NCI-H2081 treated with DMSO at 0.1 percent for 48 hours (cell line): Measurements from ENCODE around the gene STX8.
"Not testable (repeated sequence)": the region's sequence is repeated elsewhere in the genome, so short reads cannot be mapped to it uniquely, and the experiment has no call there.

Source experiments
- DNase-seq: peaks from one replicate; lab custom pipeline; 2025; lab: John Stamatoyannopoulos, UW

Gene STX8

DNA sequence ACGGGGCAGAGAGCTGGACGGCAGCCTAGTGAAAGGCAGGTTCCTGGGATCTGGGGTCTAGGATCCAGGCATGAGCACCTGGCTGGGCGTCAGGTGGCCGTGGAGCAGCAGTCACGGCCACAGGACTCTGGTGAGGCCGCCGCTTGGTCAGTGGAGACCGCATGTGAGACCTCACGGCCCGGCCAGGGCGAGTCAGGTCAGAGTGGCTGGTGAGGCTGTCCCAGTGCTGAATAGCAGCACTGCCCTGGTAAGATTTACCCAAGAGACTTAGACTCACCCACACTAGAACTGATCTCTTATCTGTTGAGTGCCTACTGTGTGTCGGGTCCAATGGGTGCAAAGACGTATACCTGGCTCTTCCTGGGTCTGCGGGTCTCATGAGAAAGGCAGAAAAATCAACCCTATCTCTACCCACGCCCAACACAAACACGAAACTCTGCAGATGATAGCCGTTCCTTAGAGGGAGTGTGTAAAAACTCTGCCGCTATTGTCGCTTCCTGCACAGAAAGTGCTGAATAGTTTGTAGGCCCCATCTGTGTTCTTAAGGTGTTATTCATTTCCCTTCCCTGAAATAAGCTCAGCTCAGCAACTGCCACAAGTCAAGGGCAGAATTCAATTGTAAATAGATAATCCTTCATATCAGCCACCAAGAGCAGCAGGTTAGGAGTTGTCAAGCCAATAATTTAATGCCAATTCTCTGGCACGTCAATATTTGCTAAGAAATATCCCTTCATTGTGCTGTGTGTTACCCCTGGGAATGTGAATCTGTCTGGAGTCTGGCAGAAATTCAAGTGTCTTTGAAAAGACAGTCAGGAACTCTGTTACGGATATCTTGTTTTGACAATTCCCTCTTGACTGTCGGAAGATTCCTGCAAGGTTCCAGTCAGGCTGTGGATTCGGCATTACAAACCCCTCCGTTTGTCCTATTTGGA, 314.3 kb downstream of the STX8 start:
- no peak for DNase-seq

DNA sequence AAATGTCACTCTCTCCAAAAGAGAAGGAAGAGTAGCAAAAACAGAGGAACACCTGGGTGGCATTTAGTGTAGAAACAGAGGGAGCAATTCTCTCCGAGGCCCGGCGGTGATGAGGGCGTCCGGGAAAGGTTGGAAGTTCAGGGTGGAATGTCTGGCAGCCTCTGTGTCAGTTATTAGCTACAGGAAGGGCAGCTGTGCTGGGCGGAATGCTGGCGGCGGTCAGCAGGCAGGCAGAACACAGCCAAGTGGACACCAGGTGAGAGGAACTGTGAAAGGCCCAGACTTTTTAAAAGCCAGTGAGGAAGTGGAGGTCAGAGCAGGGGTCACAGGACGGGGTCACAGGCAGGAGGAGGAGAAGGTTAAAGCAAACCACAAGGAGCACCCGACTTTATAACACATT, 316.2 kb downstream of the STX8 start:
- DNase-seq, result no peak

DNA sequence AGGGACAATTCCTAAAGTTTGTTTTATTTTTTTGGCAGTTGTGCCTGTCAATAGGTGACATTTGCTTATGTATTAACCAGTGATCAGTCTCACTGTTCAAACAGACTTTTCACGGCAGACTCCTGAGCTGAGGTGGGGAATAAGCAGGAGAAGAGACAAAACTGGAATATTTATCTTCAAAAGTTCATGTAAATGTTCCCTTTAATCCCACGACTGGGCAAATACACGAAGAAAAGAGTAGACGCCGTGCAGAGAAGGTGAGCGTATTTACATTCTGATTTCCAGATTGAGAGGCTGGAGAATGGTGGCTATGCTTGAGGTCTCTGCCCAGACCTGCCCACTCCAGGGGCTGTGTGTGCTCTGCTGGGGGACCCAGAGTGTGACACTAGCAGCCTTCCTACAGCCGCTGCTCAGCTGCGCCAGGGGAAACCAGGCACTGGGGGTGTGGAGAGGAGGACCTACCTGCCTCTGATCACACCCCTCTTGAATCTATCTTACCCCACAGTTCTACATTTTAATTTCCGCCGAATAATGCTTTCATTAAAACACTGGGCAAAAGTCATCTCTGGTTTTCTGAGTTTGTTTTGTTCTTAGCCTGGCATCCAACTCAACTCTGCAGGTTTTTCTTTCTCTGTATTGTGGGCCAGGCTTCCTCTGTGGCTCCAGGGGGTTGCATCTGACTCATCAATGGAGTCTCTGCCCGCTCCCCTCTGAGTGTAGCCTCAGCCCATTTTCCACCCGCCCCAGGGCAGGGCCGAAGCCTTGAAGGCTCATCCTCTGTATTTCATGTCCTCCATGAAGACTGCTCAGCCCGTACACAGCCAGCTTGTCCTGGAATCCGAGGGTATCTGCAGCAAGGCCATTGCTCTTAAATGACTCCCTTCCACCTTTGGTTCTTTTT, 317.3 kb downstream of the STX8 start:
- no peak for DNase-seq

DNA sequence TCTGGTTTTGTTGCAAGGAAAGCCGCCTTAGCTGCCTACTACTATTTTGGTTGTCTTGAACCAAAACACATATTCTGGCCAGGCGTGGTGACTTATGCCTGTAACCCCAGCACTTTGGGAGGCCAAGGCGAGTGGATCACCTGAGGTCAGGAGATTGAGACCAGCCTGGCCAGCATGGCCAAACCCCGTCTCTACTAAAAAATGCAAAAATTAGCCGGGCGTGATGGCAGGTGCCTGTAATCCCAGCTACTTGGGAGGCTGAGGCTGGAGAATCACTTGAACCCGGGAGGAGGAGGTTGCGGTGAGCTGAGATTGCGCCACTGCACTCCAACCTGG, 318.0 kb downstream of the STX8 start:
- not testable (repeated sequence) for DNase-seq

DNA sequence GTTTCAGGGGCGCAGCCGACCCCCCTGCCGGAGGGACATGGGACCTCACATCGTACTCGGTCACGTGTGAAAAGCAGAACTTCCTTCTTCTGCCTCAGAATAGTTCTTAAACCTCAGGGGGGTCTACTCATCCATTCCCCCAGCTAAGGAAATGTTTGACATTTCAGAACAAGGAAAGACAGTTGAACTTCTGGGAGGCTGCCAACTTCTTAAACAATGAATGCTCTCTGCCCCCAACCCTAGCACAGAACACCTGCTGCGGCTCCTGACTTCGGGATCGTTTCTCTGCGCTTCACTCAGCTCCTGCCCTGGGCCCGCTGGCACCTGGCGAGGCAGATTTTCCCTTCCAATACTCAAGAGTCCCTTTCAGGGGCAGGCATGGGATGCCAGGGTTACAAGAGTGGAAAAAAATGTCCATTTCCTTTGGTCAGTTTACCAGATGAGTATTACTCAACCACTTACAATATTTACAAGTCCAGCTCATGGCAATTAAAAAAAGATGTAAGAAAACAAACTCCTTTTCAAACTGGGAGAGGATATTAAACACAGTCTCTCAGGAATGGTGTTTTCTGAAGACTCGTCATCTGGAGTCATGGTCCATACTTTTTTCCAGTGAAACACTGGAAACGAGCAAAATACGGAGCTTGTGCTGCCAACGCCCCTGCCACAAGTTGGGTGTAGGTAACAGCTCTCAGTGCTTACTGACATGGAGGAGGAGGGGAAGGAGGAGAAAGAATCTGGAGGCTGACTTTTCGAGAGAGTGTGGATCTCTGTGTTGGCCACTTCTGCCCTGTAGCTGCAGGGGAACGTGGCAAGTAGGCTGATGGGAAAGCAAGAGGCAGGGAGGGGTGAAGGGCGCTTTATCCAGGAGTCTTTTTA, 318.6 kb downstream of the STX8 start:
- DNase-seq, result no peak

DNA sequence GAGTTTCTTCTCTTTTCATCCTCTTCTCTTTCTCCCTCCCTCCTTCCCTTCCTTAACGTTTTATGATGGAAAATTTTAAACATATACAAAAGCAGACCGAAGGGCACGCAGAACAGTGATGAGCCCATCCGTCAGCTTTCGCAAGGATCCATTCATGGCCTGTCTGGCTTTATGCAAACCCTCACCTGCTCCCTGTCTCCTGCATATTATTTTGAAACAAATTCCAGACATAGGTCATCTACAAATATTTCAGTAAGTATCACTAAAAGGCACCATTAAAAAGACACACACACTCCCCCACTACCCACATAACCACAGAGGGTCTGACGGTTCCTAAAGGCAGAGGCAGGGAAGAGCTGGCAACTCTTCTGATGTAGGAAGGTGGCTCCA, 319.3 kb downstream of the STX8 start:
- no peak for DNase-seq

DNA sequence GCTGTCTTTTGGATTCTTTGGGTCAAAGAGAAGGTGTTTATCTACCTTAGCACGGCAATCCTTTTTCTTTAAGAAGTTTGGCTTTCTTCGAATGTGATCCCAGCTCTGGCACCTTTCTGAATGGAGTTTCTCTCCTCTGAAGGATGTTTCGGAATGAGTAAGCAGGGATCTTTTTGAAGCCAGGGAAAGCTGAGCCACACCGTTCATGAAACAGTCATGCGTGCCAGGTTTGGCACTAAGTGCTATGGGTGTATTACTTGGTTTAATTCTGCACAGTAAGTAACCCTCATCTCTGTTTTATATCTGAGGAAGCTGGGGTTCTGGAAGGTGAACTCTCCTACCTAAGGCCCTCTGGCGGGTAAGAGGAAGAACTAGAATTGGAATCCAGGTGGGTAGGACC, 319.8 kb downstream of the STX8 start:
- no peak for DNase-seq

DNA sequence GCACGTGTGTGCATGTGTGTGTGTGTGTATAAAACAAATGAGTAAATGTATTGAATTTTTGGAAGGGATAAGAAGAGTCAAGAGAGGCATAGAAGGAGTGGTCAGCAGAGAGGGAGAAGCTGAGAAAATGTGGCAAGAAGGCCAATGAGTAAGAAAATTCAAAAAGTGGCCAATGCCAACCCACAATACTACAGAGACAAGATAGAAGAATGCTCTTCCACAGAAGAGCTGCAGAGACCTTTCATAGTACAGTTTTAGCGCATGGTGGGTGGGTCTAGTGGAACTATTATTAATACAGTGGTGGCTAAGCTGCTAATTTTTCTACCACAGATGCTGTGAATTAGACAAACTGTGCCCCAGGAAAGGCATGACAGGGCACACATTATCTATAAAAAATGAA, 320.8 kb downstream of the STX8 start:
- no peak for DNase-seq

DNA sequence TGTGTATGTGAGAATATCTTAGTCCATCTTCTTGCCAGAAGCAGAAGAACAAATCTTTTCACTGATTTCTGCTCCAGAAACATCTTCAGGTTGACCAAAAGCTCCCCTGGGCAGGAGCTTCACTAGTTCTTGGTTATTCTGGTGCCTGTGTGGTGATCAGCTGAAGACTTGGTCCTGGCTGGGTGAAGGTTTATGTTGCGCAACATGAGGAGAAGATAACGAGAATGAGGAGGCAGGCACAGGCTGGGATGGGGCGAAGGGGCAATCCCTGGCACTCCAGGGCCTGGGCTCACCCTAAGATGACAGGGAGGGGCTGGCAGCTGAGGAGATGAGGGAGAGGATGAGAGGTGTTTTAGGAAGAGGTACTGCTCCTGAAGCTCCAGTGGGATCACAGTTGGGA, 322.3 kb downstream of the STX8 start:
- no peak for DNase-seq

DNA sequence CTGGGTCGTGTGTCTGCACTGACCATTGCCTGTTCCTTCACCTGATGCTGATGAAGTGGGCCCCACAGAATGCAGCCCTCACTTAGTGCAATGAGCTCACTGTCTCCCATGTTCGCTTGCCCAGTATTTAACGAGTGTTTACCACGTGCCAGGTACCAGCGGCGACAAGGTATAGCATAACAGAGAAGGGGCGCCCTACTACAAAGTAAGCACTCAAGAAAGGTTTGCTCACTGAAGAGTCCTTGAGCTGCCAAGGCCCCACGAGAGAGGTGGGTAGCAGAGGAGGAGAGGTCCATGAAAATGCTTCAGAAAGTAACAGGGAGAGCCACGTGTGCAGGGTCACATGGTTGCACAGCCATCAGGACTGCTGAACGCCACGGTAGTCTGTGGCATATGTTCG, 324.3 kb downstream of the STX8 start:
- no peak for DNase-seq

DNA sequence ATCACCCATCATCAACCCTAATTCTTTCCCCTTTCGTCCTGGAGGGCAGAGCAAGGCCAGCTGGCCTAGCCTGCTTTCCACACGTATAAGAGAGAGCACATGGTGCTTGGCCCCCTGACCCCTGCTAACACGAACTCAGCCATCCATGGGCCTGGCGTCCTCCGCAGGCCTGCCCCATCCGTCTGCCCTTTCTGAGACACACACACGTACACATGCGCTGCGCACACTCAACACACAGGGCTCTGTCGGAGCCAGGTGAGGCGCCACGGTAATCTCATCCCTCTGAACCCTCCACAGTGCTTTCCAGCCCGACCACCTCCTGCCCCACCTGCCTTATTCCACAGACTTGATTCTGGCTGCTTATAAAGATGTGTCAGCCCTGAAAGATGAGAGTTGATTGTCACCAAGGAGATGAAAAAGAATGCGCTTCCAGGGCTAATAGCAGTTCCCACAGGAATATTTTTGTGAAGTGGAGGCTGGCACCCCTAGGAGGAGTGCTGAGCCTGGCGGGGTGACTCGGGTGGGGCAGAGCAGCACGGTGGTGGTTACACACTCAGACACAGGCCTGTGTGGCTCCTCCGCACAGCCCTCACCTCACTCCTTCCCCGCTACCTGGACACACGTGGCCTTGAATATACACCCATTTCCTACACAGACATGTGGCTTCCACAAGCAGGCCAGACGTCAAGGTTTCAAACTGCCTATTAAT, 326.2 kb downstream of the STX8 start:
- no peak for DNase-seq

DNA sequence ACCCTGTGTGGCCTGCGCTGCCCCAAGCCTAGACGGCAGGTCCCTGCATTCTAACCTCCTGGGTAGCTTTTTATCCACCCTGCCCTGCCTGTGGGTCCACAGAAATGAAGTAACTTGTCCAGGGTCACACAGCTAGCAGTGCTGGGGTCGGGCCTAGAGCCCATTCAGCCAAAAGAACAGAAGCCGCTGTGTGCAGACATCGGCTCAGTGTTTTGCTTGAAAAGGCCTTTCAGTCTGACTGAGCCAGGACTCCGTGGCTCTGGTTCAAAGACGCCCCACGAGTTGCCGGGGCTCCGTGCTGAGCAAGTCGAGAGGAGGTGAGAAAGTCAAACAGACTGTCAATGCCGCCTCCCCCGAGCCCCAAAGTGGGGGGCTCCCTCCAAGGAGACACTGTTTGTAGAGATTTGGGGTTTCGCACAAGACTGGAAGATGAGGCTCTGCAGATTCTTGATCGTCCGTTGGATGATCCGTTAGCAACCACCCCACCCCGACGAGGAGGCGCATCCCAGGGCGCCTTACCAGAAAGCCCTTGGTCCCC, 328.1 kb downstream of the STX8 start:
- DNase-seq, result no peak

DNA sequence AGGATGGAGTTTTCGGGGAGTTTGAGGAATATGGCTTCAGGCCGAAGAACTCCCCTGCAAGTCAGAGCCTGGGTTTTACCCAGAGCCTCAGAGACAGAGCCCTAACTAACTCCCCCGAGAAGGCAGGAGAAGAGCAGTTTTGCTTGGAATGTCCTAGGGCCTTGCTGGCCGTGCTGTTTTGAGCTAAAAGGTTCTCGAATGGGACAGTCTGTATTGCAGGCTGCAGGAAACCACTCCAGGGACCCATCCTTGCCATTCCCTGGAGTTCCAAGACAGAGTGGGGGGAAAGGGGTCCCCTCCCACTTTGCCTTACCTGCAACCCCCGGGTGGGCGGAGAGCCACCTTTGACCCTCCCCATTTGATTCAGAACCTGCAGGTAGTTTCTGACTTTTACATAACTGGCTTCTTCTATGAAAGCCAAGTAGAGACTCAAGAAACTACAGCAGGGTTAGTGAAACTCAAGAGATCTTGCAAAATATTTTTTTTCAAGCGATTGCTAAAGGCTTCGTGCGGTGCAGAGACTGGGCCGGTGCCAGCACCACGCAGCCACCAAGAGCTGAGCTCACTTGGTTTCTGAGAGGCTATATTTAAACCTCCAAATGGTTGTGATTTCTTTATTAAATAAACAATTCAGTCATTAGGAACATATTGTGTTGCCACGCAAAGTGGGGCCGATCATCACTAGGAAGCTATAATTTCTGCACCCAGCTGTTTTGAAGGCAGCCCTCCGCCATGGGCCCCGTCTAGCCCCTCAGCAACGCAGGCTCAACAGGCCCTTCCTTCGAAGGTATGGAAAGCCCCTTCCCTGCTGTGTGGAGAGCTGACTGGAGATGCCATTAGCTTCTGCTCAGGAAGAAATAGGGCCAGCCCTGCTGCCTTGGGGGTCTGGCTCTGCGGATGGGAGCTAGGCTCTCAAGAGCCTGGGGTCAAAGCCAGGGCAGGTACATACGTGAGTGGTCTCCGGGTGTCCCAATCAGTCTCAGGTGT, 331.3 kb downstream of the STX8 start:
- DNase-seq, result no peak

DNA sequence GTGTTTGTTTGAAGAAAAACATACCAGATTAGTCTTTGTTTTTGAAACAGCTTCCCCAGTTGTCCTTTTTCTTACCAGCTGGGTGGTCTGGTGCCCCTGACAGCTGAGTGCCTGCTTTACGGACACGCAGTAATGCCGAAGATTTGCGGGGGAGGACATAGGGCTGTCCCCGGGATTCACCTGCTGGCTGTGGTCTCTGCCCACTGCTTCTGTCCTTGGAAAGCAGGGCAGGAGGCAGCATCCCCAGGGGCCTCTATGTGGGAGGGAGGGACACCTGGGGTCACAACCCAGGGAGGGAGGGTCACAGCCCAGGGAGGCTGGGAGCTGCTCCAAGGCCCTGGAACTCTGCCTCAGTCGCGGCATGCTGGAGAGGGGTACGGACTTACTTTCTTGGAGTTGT, 332.6 kb downstream of the STX8 start:
- DNase-seq, result no peak

DNA sequence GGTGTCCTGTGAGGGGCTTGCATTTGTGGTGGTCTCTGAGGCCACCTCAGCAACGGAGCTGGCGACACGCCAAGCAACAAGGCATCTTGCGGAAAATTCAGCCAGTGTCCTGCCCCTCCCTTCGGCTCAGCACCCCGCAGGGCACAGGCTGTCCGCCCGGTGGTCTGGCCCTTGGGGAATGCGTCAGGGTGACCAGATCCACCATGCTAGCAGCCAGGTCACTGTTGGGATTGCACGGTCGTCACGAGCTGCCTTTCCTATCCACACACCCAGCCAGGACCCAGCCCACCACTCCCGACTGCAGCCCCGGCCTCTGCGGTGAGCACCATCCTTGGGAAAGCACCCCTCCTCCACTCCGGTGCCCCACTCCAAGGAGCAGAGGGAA, 333.1 kb downstream of the STX8 start:
- DNase-seq, result no peak

DNA sequence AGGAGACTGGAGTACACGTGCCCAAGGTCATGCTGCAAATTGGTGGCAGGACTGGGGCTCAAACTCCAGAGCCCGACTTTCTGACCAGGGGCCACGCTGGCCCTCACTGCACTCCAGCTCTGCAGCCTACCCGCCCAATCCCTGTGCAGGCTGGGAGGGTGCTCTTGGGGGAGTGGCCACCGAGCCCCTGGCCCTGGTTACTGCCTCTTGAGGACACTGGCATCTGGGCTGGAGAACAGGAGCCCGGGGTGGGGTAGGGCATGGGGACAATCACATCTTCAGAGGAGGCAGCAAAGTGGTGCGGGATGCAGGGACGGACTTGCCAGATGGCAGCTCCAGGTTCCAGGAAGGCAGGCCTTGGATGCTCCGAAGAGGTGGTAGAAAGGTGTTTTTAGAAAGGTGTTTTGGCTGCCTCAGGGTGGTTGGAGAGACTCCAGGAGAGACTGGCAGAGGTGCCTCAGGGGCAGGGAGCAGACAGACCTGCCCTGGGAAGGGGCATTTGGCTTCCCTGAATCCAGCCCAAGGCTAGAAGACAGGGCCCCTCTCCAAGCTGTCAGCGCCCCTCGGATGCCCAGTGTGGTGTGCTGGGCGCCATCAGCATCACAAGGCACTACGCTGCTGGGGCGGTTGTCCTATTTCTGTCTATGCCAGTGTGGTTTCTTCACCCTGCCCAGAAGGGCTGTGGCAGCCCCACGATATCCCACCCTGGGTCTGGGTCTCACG, 333.7 kb downstream of the STX8 start:
- DNase-seq, result no peak

DNA sequence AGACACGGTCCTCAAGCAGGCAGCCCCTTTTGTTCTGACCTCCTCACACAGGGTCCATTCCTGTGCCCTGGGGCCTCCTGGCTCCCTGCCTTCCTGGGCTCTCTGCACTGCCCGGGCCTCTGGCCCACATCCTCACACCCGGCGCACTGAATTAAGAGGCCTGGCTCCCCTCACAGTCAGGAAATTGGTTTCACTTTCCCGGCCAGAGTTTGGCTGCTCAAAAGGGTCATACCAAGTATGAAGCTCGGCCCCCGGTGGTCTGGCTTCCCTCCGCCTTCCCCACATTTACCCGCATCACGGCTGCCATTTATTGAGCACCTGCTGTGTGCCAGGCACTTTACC, 334.3 kb downstream of the STX8 start:
- DNase-seq, result no peak

DNA sequence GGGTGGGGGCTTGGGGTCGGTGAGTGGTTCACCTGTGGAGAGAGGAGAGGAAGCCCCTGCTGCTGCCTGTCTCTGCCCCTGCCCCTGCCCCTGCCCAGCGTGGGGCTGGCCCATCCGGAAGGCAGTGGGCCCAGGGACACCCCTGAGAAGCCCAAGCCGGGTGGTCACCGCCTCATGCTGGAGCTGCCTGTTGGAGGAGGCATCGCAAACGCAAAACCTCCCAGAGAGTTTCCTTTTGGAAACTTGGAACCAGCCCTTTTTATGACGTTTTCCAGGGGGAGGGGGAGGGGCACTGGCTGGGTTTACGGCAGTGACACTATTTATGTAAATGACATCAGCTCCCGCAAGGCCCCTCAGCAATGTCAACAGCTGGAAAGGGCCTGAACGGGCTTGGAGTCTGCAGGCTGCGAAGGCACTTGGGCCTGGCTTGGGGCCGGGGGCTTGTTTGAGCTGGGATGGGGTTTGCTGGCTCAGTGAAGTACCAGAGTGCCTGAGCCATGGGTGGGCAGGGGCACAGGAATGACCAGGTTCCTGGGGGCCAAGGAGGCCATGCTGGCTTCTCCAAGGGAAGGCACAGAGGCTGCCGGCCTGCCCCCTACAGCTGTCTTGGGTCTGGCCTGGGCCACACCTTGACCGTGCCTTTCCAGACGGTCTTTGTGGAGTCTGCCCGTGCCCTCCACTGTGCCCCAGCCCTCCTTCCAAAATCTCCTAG, 334.8 kb downstream of the STX8 start:
- no peak for DNase-seq
